Measurements from ENCODE around the gene RUFY3.
A peak's percentile ranks its signal among the peaks of the same experiment; 100 is the strongest.

DNA sequence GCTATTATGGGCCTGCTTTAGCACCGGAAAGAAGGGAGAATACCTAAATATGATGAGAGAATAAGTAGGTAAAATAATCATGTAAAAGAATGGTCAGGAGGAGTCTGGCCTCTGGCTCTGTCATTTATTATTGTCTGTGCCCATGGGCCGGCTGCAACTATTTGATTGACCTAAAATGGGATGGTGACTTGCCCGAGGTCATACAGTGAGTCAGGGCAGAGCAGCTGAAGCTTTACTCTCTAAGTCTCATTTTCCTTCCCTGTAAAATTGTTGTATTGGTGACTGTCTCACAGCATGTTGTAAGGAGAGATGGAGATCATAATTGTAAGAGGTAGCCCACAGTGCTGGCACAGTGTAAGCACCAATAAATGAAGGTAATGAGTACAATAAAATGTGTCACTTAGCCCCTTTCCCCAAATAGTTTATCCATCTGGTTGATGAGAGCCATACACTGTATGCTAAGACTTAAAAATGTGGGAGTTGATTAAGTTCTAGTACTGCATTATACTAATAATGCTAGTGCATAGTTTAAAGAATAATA lies 39.6 kb downstream of the RUFY3 start:
- TF ChIP-seq LEF1 (IDR thresholded peaks at IDR 0.05; ENCODE audit: borderline replicate concordance), result no peak
- no peak for TF ChIP-seq ELF4 (IDR thresholded peaks at IDR 0.05)
- no peak for TF ChIP-seq NFRKB (IDR thresholded peaks at IDR 0.05)
- no peak for TF ChIP-seq TARDBP (IDR thresholded peaks at IDR 0.05)
- no peak for TF ChIP-seq FOXK2 (IDR thresholded peaks at IDR 0.05)
- no peak for TF ChIP-seq BHLHE40 (IDR thresholded peaks at IDR 0.05; ENCODE audit: borderline replicate concordance)
- peak; percentile 34; the same call in 1 of the 2 replicates for TF ChIP-seq CTBP1 (IDR thresholded peaks at IDR 0.05; ENCODE audit: borderline replicate concordance)
- TF ChIP-seq FOXM1 (IDR thresholded peaks at IDR 0.05; ENCODE audit: borderline replicate concordance), result no peak
- no peak for TF ChIP-seq ARNT (IDR thresholded peaks at IDR 0.05)
- TF ChIP-seq SP1 (IDR thresholded peaks at IDR 0.05), result no peak

All from HEK293T (cell line).